H9 (cell line): ENCODE data around the gene USP34. TPM values are rescaled to one million over a fixed set of nuclear protein-coding genes. Genes with fewer than 3 reads are reported as not detected.

Experiments
- DNase-seq: peaks from one replicate; pipeline ENCODE4 v3.0.0-alpha.2; 2017
- H2AFZ ChIP-seq: one replicate; pipeline ENCODE4 v1.6.1; 2013; ENCODE audit warnings: mild to moderate bottlenecking, low read length, control low read depth, moderate library complexity
- H2AK5ac ChIP-seq: 2 replicates; pipeline ENCODE4 v1.6.1; 2013; ENCODE audit warnings: low read length, control low read depth, mixed read lengths; ENCODE audit not compliant: insufficient read length
- H2BK120ac ChIP-seq: one replicate; pipeline ENCODE4 v1.6.1; 2013; ENCODE audit warnings: low read depth, mild to moderate bottlenecking, low read length, control low read depth, inconsistent platforms; ENCODE audit not compliant: poor library complexity, severe bottlenecking
- H2BK12ac ChIP-seq: 2 replicates; pipeline ENCODE4 v1.6.1; 2013; ENCODE audit warnings: low read length, control low read depth, mixed read lengths, low read depth; ENCODE audit not compliant: insufficient read length
- H2BK15ac ChIP-seq: 2 replicates; pipeline ENCODE4 v1.6.1; 2013; ENCODE audit warnings: low read depth, low read length, control low read depth
- H2BK20ac ChIP-seq: one replicate; pipeline ENCODE4 v1.6.1; 2013; ENCODE audit warnings: low read depth, mild to moderate bottlenecking, low read length, control low read depth, inconsistent platforms; ENCODE audit not compliant: poor library complexity, severe bottlenecking
- H2BK5ac ChIP-seq: 2 replicates; pipeline ENCODE4 v1.6.1; 2013; ENCODE audit warnings: low read length, control low read depth, mixed read lengths; ENCODE audit not compliant: insufficient read length
- H3K14ac ChIP-seq: 2 replicates; pipeline ENCODE4 v1.6.1; 2013; ENCODE audit warnings: low read length, control low read depth; ENCODE audit not compliant: insufficient read depth
- H3K18ac ChIP-seq: 2 replicates; pipeline ENCODE4 v1.6.1; 2013; ENCODE audit warnings: low read depth, mild to moderate bottlenecking, mixed read lengths, low read length, control low read depth; ENCODE audit not compliant: insufficient read length
- H3K23ac ChIP-seq: 2 replicates; pipeline ENCODE4 v1.6.1; 2013; ENCODE audit warnings: low read length, control low read depth, mixed read lengths, low read depth; ENCODE audit not compliant: insufficient read length
- H3K23me2 ChIP-seq: 2 replicates; pipeline ENCODE4 v1.6.1; 2013; ENCODE audit warnings: low read depth, mild to moderate bottlenecking, mixed read lengths, low read length, control low read depth; ENCODE audit not compliant: insufficient read length, poor library complexity, severe bottlenecking
- H3K27ac ChIP-seq: 2 replicates; pipeline ENCODE4 v1.5.1; 2013; ENCODE audit warnings: low read length, control low read depth, mixed read lengths, low read depth; ENCODE audit not compliant: insufficient read length
- H3K27me3 ChIP-seq: 2 replicates; pipeline ENCODE4 v1.6.1; 2013; ENCODE audit warnings: low read length, control low read depth, inconsistent platforms; ENCODE audit not compliant: insufficient read depth
- H3K4ac ChIP-seq: 2 replicates; pipeline ENCODE4 v1.6.1; 2013; ENCODE audit warnings: low read depth, mild to moderate bottlenecking, control low read depth, inconsistent platforms, low read length, moderate library complexity
- H3K4me1 ChIP-seq: 2 replicates; pipeline ENCODE4 v1.6.1; 2013; ENCODE audit warnings: low read length, control low read depth, inconsistent platforms; ENCODE audit not compliant: insufficient read depth
- H3K4me2 ChIP-seq: 2 replicates; pipeline ENCODE4 v1.6.1; 2013; ENCODE audit warnings: low read length, control low read depth, mixed read lengths; ENCODE audit not compliant: insufficient read length, insufficient read depth
- H3K56ac ChIP-seq: 2 replicates; pipeline ENCODE4 v1.6.1; 2013; ENCODE audit warnings: low read depth, mild to moderate bottlenecking, mixed read lengths, low read length, control low read depth; ENCODE audit not compliant: insufficient read length
- H3K79me1 ChIP-seq: 2 replicates; pipeline ENCODE4 v1.6.1; 2013; ENCODE audit warnings: low read depth, mild to moderate bottlenecking, moderate library complexity, low read length, control low read depth, inconsistent platforms; ENCODE audit not compliant: insufficient read depth, poor library complexity, severe bottlenecking
- H3K79me2 ChIP-seq: 2 replicates; pipeline ENCODE4 v1.6.1; 2013; ENCODE audit warnings: low read length, control low read depth, inconsistent platforms; ENCODE audit not compliant: insufficient read depth
- H3K9ac ChIP-seq: 2 replicates; pipeline ENCODE4 v1.6.1; 2013; ENCODE audit warnings: low read length, control low read depth, mixed read lengths; ENCODE audit not compliant: insufficient read length; ENCODE audit errors: extremely low read depth
- H3K9me3 ChIP-seq: one replicate; pipeline ENCODE4 v1.6.1; 2013; ENCODE audit warnings: low read depth, low read length, inconsistent platforms; ENCODE audit not compliant: control insufficient read depth
- H3T11ph ChIP-seq: one replicate; pipeline ENCODE4 v1.6.1; 2013; ENCODE audit warnings: mild to moderate bottlenecking, low read length, control low read depth, inconsistent platforms
- H4K20me1 ChIP-seq: one replicate; pipeline ENCODE4 v1.6.1; 2013; ENCODE audit not compliant: control insufficient read depth, insufficient read length, insufficient read depth
- H4K5ac ChIP-seq: 2 replicates; pipeline ENCODE4 v1.6.1; 2013; ENCODE audit warnings: low read depth, mild to moderate bottlenecking, mixed read lengths, low read length, control low read depth; ENCODE audit not compliant: insufficient read length
- H4K8ac ChIP-seq: replicated peaks from 2 replicates; pipeline ENCODE4 v1.6.1; 2013; ENCODE audit warnings: low read length, control low read depth, mixed read lengths, low read depth; ENCODE audit not compliant: insufficient read length
- H4K91ac ChIP-seq: 2 replicates; pipeline ENCODE4 v1.6.1; 2013; ENCODE audit warnings: low read depth, mild to moderate bottlenecking, moderate library complexity, mixed read lengths, low read length, control low read depth; ENCODE audit not compliant: insufficient read length
- H3K27ac Mint-ChIP-seq, 3 experiments: 2 replicates in 2 of 3; 3 replicates in 1 of 3; pipeline ENCODE4 v1.8.0; 2020 to 2021; ENCODE audit warnings: mixed read lengths in 3 of 3, mild to moderate bottlenecking in 1 of 3, moderate library complexity in 1 of 3
- H3K27me3 Mint-ChIP-seq: 2 replicates; pipeline ENCODE4 v1.8.0; 2021; ENCODE audit warnings: low read depth, mild to moderate bottlenecking, moderate library complexity, mixed read lengths
- H3K36me3 Mint-ChIP-seq, 3 experiments: 2 replicates in 2 of 3; 3 replicates in 1 of 3; pipeline ENCODE4 v1.8.0; 2020 to 2021; ENCODE audit warnings: low read depth in 3 of 3, mixed read lengths in 3 of 3; ENCODE audit not compliant: insufficient read depth in 1 of 3
- H3K4me1 Mint-ChIP-seq, 2 experiments: 2 replicates each; pipeline ENCODE4 v1.8.0; 2020; ENCODE audit warnings: mixed read lengths in 2 of 2
- H3K4me3 Mint-ChIP-seq, 2 experiments: 2 replicates in 1 of 2; 3 replicates in 1 of 2; pipeline ENCODE4 v1.8.0; 2020 to 2021; ENCODE audit warnings: mild to moderate bottlenecking in 2 of 2, mixed read lengths in 2 of 2, moderate library complexity in 1 of 2
- H3K9me3 Mint-ChIP-seq, 2 experiments: 2 replicates in 1 of 2; 3 replicates in 1 of 2; pipeline ENCODE4 v1.8.0; 2020; ENCODE audit warnings: mild to moderate bottlenecking in 2 of 2, mixed read lengths in 2 of 2, moderate library complexity in 1 of 2
- CTCF ChIP-seq: fragments of 200-600 bp; sonication (generic); conservative IDR thresholded peaks from 3 replicates; pipeline ENCODE4 v1.8.0; 2021; ENCODE audit warnings: antibody characterized with exemption, mild to moderate bottlenecking
- WGBS: extraction: QIAGEN DNeasy Blood & Tissue Kit; methylation state at CpG from one replicate; pipeline ENCODE4 v1.1.7; 2013; ENCODE audit warnings: missing lambda C conversion rate, low lambda C conversion rate, mixed read lengths; ENCODE audit not compliant: insufficient read length; ENCODE audit errors: extremely low coverage; 5-methylcytosine and 5-hydroxymethylcytosine counted together
- total RNA-seq: library from RNA; stranded (reverse); gene quantifications from 2 replicates; pipeline ENCODE4 v1.2.1, GENCODE V29; 2021

The USP34 gene
- total RNA-seq, 1 experiment from 2014 or later = 93.9 TPM

GRCh38 chr2:61465045-61465444, 5.8 kb downstream of the USP34 start:
- peak overlapping the region in 1 of 3 experiments; percentile 87; a peak in 3 of 7 replicates for H3K27ac Mint-ChIP-seq
- Histone ChIP-seq H2BK5ac (no peak overlapping the region), H2AFZ (no peak overlapping the region), H4K8ac (no peak overlapping the region), H2AK5ac (no peak overlapping the region), H2BK120ac (no peak overlapping the region), H3K56ac (no peak overlapping the region), H3K23me2 (no peaks in the 10 kb centered on the region), H3K23ac (no peak overlapping the region), H3K27me3 (no peaks in the 10 kb centered on the region), H3K14ac (no peak overlapping the region), H3K4me2 (no peak overlapping the region), H3K9ac (no peak overlapping the region), H4K5ac (no peak overlapping the region), H3T11ph (no peak overlapping the region), H3K79me1 (peaks cover 2% of the 10 kb centered on the region), H2BK20ac (no peak overlapping the region), H3K79me2 (peaks cover 64% of the 10 kb centered on the region), H3K27ac (no peak overlapping the region), H4K91ac (no peak overlapping the region), H3K9me3 (no peaks in the 10 kb centered on the region), H3K4me1 (no peaks in the 10 kb centered on the region; the same call in 1 of the 2 replicates), H3K4ac (no peak overlapping the region), H2BK15ac (no peak overlapping the region), H4K20me1 (no peaks in the 10 kb centered on the region), H2BK12ac (no peak overlapping the region), H3K18ac (no peak overlapping the region)
- no peaks in the 10 kb centered on the region; a peak in 1 of 5 replicates for H3K9me3 Mint-ChIP-seq
- TF ChIP-seq CTCF = no peak
- no peaks in the 10 kb centered on the region for H3K27me3 Mint-ChIP-seq
- H3K4me3 Mint-ChIP-seq = no peak overlapping the region; a peak in 1 of 5 replicates
- no peak for DNase-seq
- H3K4me1 Mint-ChIP-seq = peaks cover 33 to 35% of the 10 kb centered on the region in 2 experiments
- peaks cover 5 to 24% (median 14%) of the 10 kb centered on the region in 3 experiments; a peak in 6 of 7 replicates for H3K36me3 Mint-ChIP-seq
- WGBS = no CpG with 5 or more reads among the region's 3 CpGs
